GM23248 (cell line): ENCODE measurements around the gene ATP8A2. TPM values are rescaled to one million over a fixed set of nuclear protein-coding genes. Genes with fewer than 3 reads are reported as not detected.

Source experiments
- DNase-seq: peaks from one replicate; pipeline ENCODE4 v3.0.0-alpha.2; 2015
- H2AFZ ChIP-seq: fragments of 200-600 bp; sonication (generic); 2 replicates; pipeline ENCODE4 v1.6.1; 2016; ENCODE audit warnings: antibody characterized with exemption
- H3F3A ChIP-seq: fragments of 200-600 bp; sonication (generic); 2 replicates; pipeline ENCODE4 v1.6.1; 2016; ENCODE audit warnings: mild to moderate bottlenecking, antibody characterized with exemption, mixed run types; ENCODE audit not compliant: insufficient read depth
- H3K27ac ChIP-seq: fragments of 200-600 bp; sonication (generic); 2 replicates; pipeline ENCODE4 v1.5.1; 2016; ENCODE audit warnings: mild to moderate bottlenecking
- H3K27me3 ChIP-seq: fragments of 200-600 bp; sonication (generic); replicated peaks from 2 replicates; pipeline ENCODE4 v1.6.1; 2016; ENCODE audit warnings: mild to moderate bottlenecking; ENCODE audit not compliant: insufficient read depth
- H3K36me3 ChIP-seq: fragments of 200-600 bp; sonication (generic); 2 replicates; pipeline ENCODE4 v1.6.1; 2016; ENCODE audit warnings: low read depth, mild to moderate bottlenecking
- H3K4me1 ChIP-seq: fragments of 200-600 bp; sonication (generic); 2 replicates; pipeline ENCODE4 v1.6.1; 2016; ENCODE audit warnings: mild to moderate bottlenecking; ENCODE audit not compliant: insufficient read depth
- H3K4me2 ChIP-seq: fragments of 200-600 bp; sonication (generic); one replicate; pipeline ENCODE4 v1.6.1; 2016; ENCODE audit warnings: mild to moderate bottlenecking; ENCODE audit not compliant: unreplicated experiment
- H3K4me3 ChIP-seq: fragments of 200-600 bp; sonication (generic); 2 replicates; pipeline ENCODE4 v1.5.1; 2016; ENCODE audit warnings: mild to moderate bottlenecking
- H3K79me2 ChIP-seq: fragments of 200-600 bp; sonication (generic); 2 replicates; pipeline ENCODE4 v1.6.1; 2016; ENCODE audit warnings: mild to moderate bottlenecking; ENCODE audit not compliant: insufficient read depth
- H3K9ac ChIP-seq: fragments of 200-600 bp; sonication (generic); 2 replicates; pipeline ENCODE4 v1.6.1; 2016; ENCODE audit warnings: mild to moderate bottlenecking
- H3K9me2 ChIP-seq: fragments of 200-600 bp; sonication (generic); 2 replicates; pipeline ENCODE4 v1.6.1; 2016; ENCODE audit warnings: mixed run types, mild to moderate bottlenecking, moderate library complexity; ENCODE audit not compliant: insufficient read depth
- H3K9me3 ChIP-seq: fragments of 200-600 bp; sonication (generic); one replicate; pipeline ENCODE4 v1.6.1; 2017; ENCODE audit warnings: low read depth
- H4K20me1 ChIP-seq: fragments of 200-600 bp; sonication (generic); 2 replicates; pipeline ENCODE4 v1.6.0; 2016; ENCODE audit not compliant: insufficient read depth
- EZH2 ChIP-seq: fragments of 200-600 bp; sonication (generic); IDR thresholded peaks from 2 replicates; pipeline ENCODE4 v1.6.1; 2018; ENCODE audit warnings: antibody characterized with exemption, mild to moderate bottlenecking; ENCODE audit not compliant: insufficient read depth, poor library complexity, severe bottlenecking
- EZH2phosphoT487 ChIP-seq: fragments of 200-600 bp; sonication (generic); IDR thresholded peaks from 2 replicates; pipeline ENCODE4 v1.6.1; 2018; ENCODE audit warnings: antibody characterized with exemption, moderate library complexity, mild to moderate bottlenecking, low read depth; ENCODE audit not compliant: insufficient read depth
- WGBS, 2 experiments: methylation state at CpG; one replicate each; pipeline ENCODE4 v1.1.6; 2015 to 2017; ENCODE audit warnings: low lambda C conversion rate in 2 of 2, low coverage in 1 of 2; ENCODE audit errors: missing lambda C conversion rate in 2 of 2; 5-methylcytosine and 5-hydroxymethylcytosine counted together
- in situ Hi-C: fragments of 300-500 bp; cut with MboI; formaldehyde crosslinking; loops from 2 replicates; pipeline ENCODE4 v1.15.0; 2020
- polyA plus RNA-seq: library from polyadenylated mRNA; unstranded; fragments of >200 nt; fragmentation: Nextera tagmentation; extraction: Ambion mirVana; gene quantifications from 2 replicates; pipeline ENCODE4 v1.2.1, GENCODE V29; 2016
- total RNA-seq: library from RNA; depleted of rRNA; stranded (reverse); fragments of >200 nt; shearing (Covaris generic); gene quantifications from 2 replicates; pipeline ENCODE4 v1.2.3, GENCODE V29; 2014

The ATP8A2 gene
- total and polyA plus RNA-seq, 2 experiments from 2014 or later = under 0.01 to 0.05 TPM

- H3K9ac ChIP-seq = no peak overlapping the region
- no peaks in the 10 kb centered on the region for H3K79me2 ChIP-seq
- no peaks in the 10 kb centered on the region for H3K9me2 ChIP-seq
- no peaks in the 10 kb centered on the region for H4K20me1 ChIP-seq
- 53 to 56% methylated on average over 3 of the region's 3 CpGs for WGBS, 2 experiments
- no peak overlapping the region for H2AFZ ChIP-seq
- peaks cover 45% of the 10 kb centered on the region for H3K4me1 ChIP-seq
- H3K36me3 ChIP-seq = no peaks in the 10 kb centered on the region
- in situ Hi-C loops = no loop called here
- H3F3A ChIP-seq = peaks cover 40% of the 10 kb centered on the region
- TF ChIP-seq EZH2 (no peak), EZH2phosphoT487 (no peak)
- H3K4me3 ChIP-seq = no peak overlapping the region
- H3K9me3 ChIP-seq = no peaks in the 10 kb centered on the region
- DNase-seq = no peak
- H3K27ac ChIP-seq = no peak overlapping the region
- H3K27me3 ChIP-seq = no peaks in the 10 kb centered on the region
- H3K4me2 ChIP-seq = peak overlapping the region; percentile 5
Measured at GRCh38 chr13:26021956-26022355, 650.2 kb downstream of the ATP8A2 start.

GRCh38 chr13:26022538-26023292, 650.9 kb downstream of the ATP8A2 start:
- in situ Hi-C loops = no loop called here
- no peak overlapping the region for H3K4me3 ChIP-seq
- no peak for TF ChIP-seq EZH2
- TF ChIP-seq EZH2phosphoT487 = 0 out of 2 replicates have a peak, but pooled peaks have one; percentile 48
- peaks cover 43% of the 10 kb centered on the region for H3K4me1 ChIP-seq
- no peaks in the 10 kb centered on the region for H3K27me3 ChIP-seq
- peak overlapping the region; percentile 37 for H3K27ac ChIP-seq
- no peaks in the 10 kb centered on the region for H3K79me2 ChIP-seq
- no peaks in the 10 kb centered on the region for H3K36me3 ChIP-seq
- no peak overlapping the region for H3K9ac ChIP-seq
- no peaks in the 10 kb centered on the region for H3K9me3 ChIP-seq
- peak overlapping the region; percentile 5 for H3K4me2 ChIP-seq
- no peak overlapping the region for H2AFZ ChIP-seq
- H3K9me2 ChIP-seq = no peaks in the 10 kb centered on the region
- 11% methylated on average over 13 of the region's 13 CpGs for WGBS, 2 experiments
- H3F3A ChIP-seq = peaks cover 40% of the 10 kb centered on the region
- H4K20me1 ChIP-seq = no peaks in the 10 kb centered on the region
- DNase-seq = peak; percentile 90

- H3K9me3 ChIP-seq = no peaks in the 10 kb centered on the region
- in situ Hi-C loops = no loop called here
- H4K20me1 ChIP-seq = no peaks in the 10 kb centered on the region
- H3K79me2 ChIP-seq = no peaks in the 10 kb centered on the region
- H3K36me3 ChIP-seq = no peaks in the 10 kb centered on the region
- H3K9ac ChIP-seq = no peak overlapping the region
- TF ChIP-seq EZH2 = no peak
- TF ChIP-seq EZH2phosphoT487 = no peak
- H3K4me1 ChIP-seq = peaks cover 28% of the 10 kb centered on the region
- DNase-seq = no peak
- 81 to 88% methylated on average over 8 to 9 of the region's 9 CpGs for WGBS, 2 experiments
- 0 out of 2 replicates have a peak, but pooled peaks cover 3% of the 10 kb centered on the region for H3K27me3 ChIP-seq
- H3K27ac ChIP-seq = no peak overlapping the region
- H2AFZ ChIP-seq = no peak overlapping the region
- H3F3A ChIP-seq = peaks cover 30% of the 10 kb centered on the region
- no peaks in the 10 kb centered on the region for H3K9me2 ChIP-seq
- no peak overlapping the region for H3K4me2 ChIP-seq
- no peak overlapping the region for H3K4me3 ChIP-seq
Measured at GRCh38 chr13:26024558-26024957, 652.8 kb downstream of the ATP8A2 start.

- H3K4me3 ChIP-seq = no peak overlapping the region
- H2AFZ ChIP-seq = no peak overlapping the region
- TF ChIP-seq EZH2 (no peak), EZH2phosphoT487 (no peak)
- 0 out of 2 replicates have a peak, but pooled peaks cover 5% of the 10 kb centered on the region for H3K27me3 ChIP-seq
- H3K36me3 ChIP-seq = no peaks in the 10 kb centered on the region
- H3K9me2 ChIP-seq = no peaks in the 10 kb centered on the region
- H3K4me1 ChIP-seq = peaks cover 21% of the 10 kb centered on the region
- no peak overlapping the region for H3K4me2 ChIP-seq
- WGBS, 2 experiments = 71 to 75% methylated on average over 12 of the region's 12 CpGs
- H3K9ac ChIP-seq = no peak overlapping the region
- H3K79me2 ChIP-seq = no peaks in the 10 kb centered on the region
- in situ Hi-C loops = no loop called here
- no peaks in the 10 kb centered on the region for H3K9me3 ChIP-seq
- no peaks in the 10 kb centered on the region for H4K20me1 ChIP-seq
- DNase-seq = no peak
- no peak overlapping the region for H3K27ac ChIP-seq
- peaks cover 26% of the 10 kb centered on the region for H3F3A ChIP-seq
Measured at GRCh38 chr13:26025196-26025595, 653.4 kb downstream of the ATP8A2 start.
